Sciatic nerve (tissue), 2 donors: Measurements from ENCODE around the gene YIPF6. TPM values are rescaled to one million over a fixed set of nuclear protein-coding genes. Genes with fewer than 3 reads are reported as not detected.
"Not testable (repeated sequence)": the region's sequence is repeated elsewhere in the genome, so short reads cannot be mapped to it uniquely, and the experiment has no call there.

Experiments
- ATAC-seq: fragments of 200-7000 bp; cut with Tn5 transposase; one replicate; pipeline ENCODE4 v1.9.1; 2020; ENCODE audit warnings: mild to moderate bottlenecking, moderate library complexity
- DNase-seq: peaks from one replicate; pipeline ENCODE4 v3.0.0-alpha.2; 2020; ENCODE audit warnings: low spot score
- intact Hi-C: fragments of 100-400 bp; cut with DNase I; formaldehyde crosslinking; loops from one replicate; pipeline ENCODE4 v1.14.2; 2022
- total RNA-seq: library from RNA; stranded (reverse); fragmentation: NEBNext Ultra II Directional; extraction: Animal tissue kit (Norgen Biotek cat#: 25700); gene quantifications from one replicate; pipeline ENCODE4 v1.2.1, GENCODE V29; 2021
- donor health status: DM: no; HTN: no; CAD: no.
- donor health status: DM: no; HTN: no; CAD: no.

YIPF6 gene
- total RNA-seq: 43.2 TPM

GRCh38 chrX:68498508-68499379 lies at the start of gene YIPF6:
YIPF6 (plus strand) TSS chrX:68499051; CDS start chrX:68499067, 16 bp downstream.
- intact Hi-C loops: no loop called here
- DNase-seq: peak; percentile 87
- peak; percentile 98 for ATAC-seq

GRCh38 chrX:68451720-68452119 lies 47.1 kb upstream of the YIPF6 start:
- ATAC-seq (no peak), DNase-seq (no peak)
- intact Hi-C loops: no loop called here

GRCh38 chrX:68454476-68455150 lies 44.2 kb upstream of the YIPF6 start:
- intact Hi-C loops: no loop called here
- ATAC-seq (no peak), DNase-seq (no peak)

GRCh38 chrX:68455151-68455510 lies 43.7 kb upstream of the YIPF6 start:
- ATAC-seq (no peak), DNase-seq (no peak)
- intact Hi-C loops: no loop called here

GRCh38 chrX:68461093-68461492 lies 37.8 kb upstream of the YIPF6 start:
- intact Hi-C loops: no loop called here
- DNase-seq (no peak), ATAC-seq (no peak)

GRCh38 chrX:68461576-68461975 lies 37.3 kb upstream of the YIPF6 start:
- intact Hi-C loops: no loop called here
- ATAC-seq (no peak), DNase-seq (no peak)

GRCh38 chrX:68462197-68462596 lies 36.7 kb upstream of the YIPF6 start:
- intact Hi-C loops: no loop called here
- DNase-seq (no peak), ATAC-seq (no peak)

- intact Hi-C loops: no loop called here
- peak; percentile 48 for ATAC-seq
- no peak for DNase-seq
These were observed 36.2 kb upstream of the YIPF6 start for GRCh38 chrX:68462653-68463052.

GRCh38 chrX:68463880-68464279 lies 35.0 kb upstream of the YIPF6 start:
- DNase-seq (no peak), ATAC-seq (no peak)
- intact Hi-C loops: no loop called here

GRCh38 chrX:68464796-68465195 lies 34.1 kb upstream of the YIPF6 start:
- ATAC-seq: no peak
- intact Hi-C loops: no loop called here
- DNase-seq: no peak

GRCh38 chrX:68480969-68481368 lies 17.9 kb upstream of the YIPF6 start:
- intact Hi-C loops: no loop called here
- DNase-seq (no peak), ATAC-seq (no peak)

- intact Hi-C loops, DNase-seq: not testable (repeated sequence)
These were observed 12.7 kb upstream of the YIPF6 start for GRCh38 chrX:68486198-68486597.

GRCh38 chrX:68487254-68487653 lies 11.6 kb upstream of the YIPF6 start:
- intact Hi-C loops: no loop called here
- ATAC-seq: no peak
- DNase-seq: no peak

More at GRCh38 chrX:68486198-68486597, 12.7 kb upstream of the YIPF6 start:
- not testable (repeated sequence) for ATAC-seq

- intact Hi-C loops: no loop called here
- DNase-seq (no peak), ATAC-seq (no peak)
These were observed 10.9 kb upstream of the YIPF6 start for GRCh38 chrX:68487924-68488323.

GRCh38 chrX:68488657-68489056 lies 10.2 kb upstream of the YIPF6 start:
- ATAC-seq (no peak), DNase-seq (no peak)
- intact Hi-C loops: no loop called here

GRCh38 chrX:68490644-68491043 lies 8.2 kb upstream of the YIPF6 start:
- ATAC-seq: no peak
- no peak for DNase-seq
- intact Hi-C loops: no loop called here

- ATAC-seq: no peak
- DNase-seq: no peak
- intact Hi-C loops: no loop called here
These were observed 6.3 kb upstream of the YIPF6 start for GRCh38 chrX:68492583-68492982.

- ATAC-seq, intact Hi-C loops, DNase-seq: not testable (repeated sequence)
These were observed 5.1 kb upstream of the YIPF6 start for GRCh38 chrX:68493776-68494175.

- intact Hi-C loops: no loop called here
- ATAC-seq: no peak
- no peak for DNase-seq
These were observed 775 bp upstream of the YIPF6 start for GRCh38 chrX:68498044-68498507.
